Calu3 (cell line): ENCODE results near the gene ZNF609. TPM values are rescaled to one million over a fixed set of nuclear protein-coding genes. Genes with fewer than 3 reads are reported as not detected.

Experiments
- BruUV-seq: library from RNA; stranded (reverse); fragments of 400-500 nt; replicated peaks from 2 replicates; lab custom pipeline; 2021; lab: Mats Ljungman, UMichigan
- CTCF ChIA-PET: fragments of 300-600 bp; sonication (Branson Sonifier 250); formaldehyde crosslinking; loops from one replicate; lab custom pipeline; 2022; ENCODE audit warnings: antibody characterized with exemption; lab: Charles Lee
- DNase-seq: peaks from one replicate; pipeline ENCODE4 v3.0.0; 2022
- H3K27ac Mint-ChIP-seq: one replicate; pipeline ENCODE4 v1.8.0; 2022; ENCODE audit warnings: mixed read lengths; ENCODE audit not compliant: unreplicated experiment
- H3K27me3 Mint-ChIP-seq: one replicate; pipeline ENCODE4 v1.8.0; 2022; ENCODE audit warnings: mixed read lengths; ENCODE audit not compliant: unreplicated experiment
- H3K36me3 Mint-ChIP-seq: one replicate; pipeline ENCODE4 v1.8.0; 2022; ENCODE audit warnings: mild to moderate bottlenecking, moderate library complexity, mixed read lengths; ENCODE audit not compliant: insufficient read depth, unreplicated experiment
- H3K4me1 Mint-ChIP-seq: one replicate; pipeline ENCODE4 v1.8.0; 2022; ENCODE audit warnings: mild to moderate bottlenecking, low read depth, mixed read lengths; ENCODE audit not compliant: unreplicated experiment
- H3K4me3 Mint-ChIP-seq: one replicate; pipeline ENCODE4 v1.8.0; 2022; ENCODE audit warnings: mild to moderate bottlenecking, low read depth, moderate library complexity, mixed read lengths; ENCODE audit not compliant: unreplicated experiment
- H3K9me3 Mint-ChIP-seq: one replicate; pipeline ENCODE4 v1.8.0; 2022; ENCODE audit warnings: low read depth, mixed read lengths; ENCODE audit not compliant: unreplicated experiment
- CTCF ChIP-seq: fragments of 200-600 bp; IDR thresholded peaks from one replicate; pipeline ENCODE4 v1.8.0; 2022; ENCODE audit warnings: antibody characterized with exemption; ENCODE audit not compliant: unreplicated experiment
- intact Hi-C: fragments of 100-400 bp; cut with micrococcal nuclease; formaldehyde crosslinking; loops from one replicate; pipeline ENCODE4 v1.10.0; 2022; ENCODE audit not compliant: unreplicated experiment
- total RNA-seq: library from RNA; stranded (reverse); gene quantifications from 2 replicates; pipeline ENCODE4 v1.2.3, GENCODE V29; 2022

Gene ZNF609
- total RNA-seq, 1 experiment from 2014 or later = 50.6 TPM

GRCh38 chr15:64536244-64536836, 76.0 kb downstream of the ZNF609 start:
- Mint-ChIP-seq H3K4me1 (peaks cover 15% of the 10 kb centered on the region), H3K36me3 (peaks cover 8% of the 10 kb centered on the region), H3K27ac (peak overlapping the region; percentile 65), H3K4me3 (no peak overlapping the region), H3K9me3 (no peaks in the 10 kb centered on the region), H3K27me3 (no peaks in the 10 kb centered on the region)
- BruUV-seq = no TSS peak
- DNase-seq = peak; percentile 19
- no peak for TF ChIP-seq CTCF
- intact Hi-C loops = no loop called here
- CTCF ChIA-PET = interaction anchor here (0.6 kb wide), 2 partner anchors 60 kb away, joined by 3 to 11 read pairs; no protein-coding TSS in a partner anchor

DNA sequence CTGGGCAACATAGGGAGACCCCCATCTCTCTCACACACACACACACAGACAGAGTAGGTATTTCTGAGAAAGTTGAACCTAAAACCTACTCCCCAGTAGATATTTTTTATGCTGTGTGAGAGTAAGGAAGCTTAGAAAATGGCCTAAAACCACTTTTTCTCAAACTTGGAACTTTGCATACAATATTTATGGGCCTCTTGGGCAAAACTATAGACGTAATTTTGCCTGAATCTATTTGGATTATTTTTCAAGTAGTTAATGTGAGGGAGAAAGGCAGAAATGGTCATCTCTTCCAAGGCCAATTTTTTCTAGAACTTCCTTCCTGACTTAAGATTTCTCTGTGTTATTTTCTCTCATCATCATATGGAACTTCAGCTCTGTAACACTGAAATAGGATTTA, 81.7 kb downstream of the ZNF609 start:
- Mint-ChIP-seq H3K27ac (no peak overlapping the region), H3K4me1 (peaks cover 7% of the 10 kb centered on the region), H3K27me3 (no peaks in the 10 kb centered on the region), H3K9me3 (peaks cover 2% of the 10 kb centered on the region), H3K36me3 (peaks cover 5% of the 10 kb centered on the region), H3K4me3 (no peak overlapping the region)
- CTCF ChIA-PET = interaction anchor here (0.7 kb wide), 1 partner anchor 12 kb away, joined by 7 read pairs; no protein-coding TSS in a partner anchor
- no TSS peak for BruUV-seq
- DNase-seq = no peak
- intact Hi-C loops = no loop called here
- TF ChIP-seq CTCF = no peak

- Mint-ChIP-seq H3K27ac (peak overlapping the region; percentile 53), H3K4me1 (peaks cover 7% of the 10 kb centered on the region), H3K4me3 (no peak overlapping the region), H3K36me3 (peaks cover 5% of the 10 kb centered on the region), H3K27me3 (no peaks in the 10 kb centered on the region), H3K9me3 (peaks cover 2% of the 10 kb centered on the region)
- intact Hi-C loops = no loop called here
- no peak for DNase-seq
- BruUV-seq = no TSS peak
- no peak for TF ChIP-seq CTCF
- CTCF ChIA-PET = no interaction called here
Observed at GRCh38 chr15:64544450-64544849, 84.1 kb downstream of the ZNF609 start.

- intact Hi-C loops = no loop called here
- Mint-ChIP-seq H3K9me3 (peaks cover 2% of the 10 kb centered on the region), H3K27me3 (no peaks in the 10 kb centered on the region), H3K36me3 (no peaks in the 10 kb centered on the region), H3K4me1 (peaks cover 16% of the 10 kb centered on the region), H3K27ac (no peak overlapping the region), H3K4me3 (no peak overlapping the region)
- no TSS peak for BruUV-seq
- TF ChIP-seq CTCF = no peak
- no peak for DNase-seq
- CTCF ChIA-PET = no interaction called here
Observed at GRCh38 chr15:64547275-64547674, 86.9 kb downstream of the ZNF609 start.
